Trophoblast cell (in vitro differentiated cells and primary cell): Measurements from ENCODE around the gene UFL1.

Experiments
- DNase-seq, 2 donors: peaks; one replicate each; pipeline ENCODE4 v3.0.0-alpha.2; 2016
- H2AFZ ChIP-seq: 2 replicates; pipeline ENCODE4 v1.6.1; 2013; ENCODE audit warnings: low read length, moderate library complexity, mild to moderate bottlenecking; ENCODE audit not compliant: insufficient read depth, poor library complexity
- H2AK5ac ChIP-seq: 2 replicates; pipeline ENCODE4 v1.6.1; 2013; ENCODE audit warnings: mild to moderate bottlenecking, low read length
- H2BK120ac ChIP-seq: 2 replicates; pipeline ENCODE4 v1.6.1; 2013; ENCODE audit warnings: low read length, mild to moderate bottlenecking, moderate library complexity; ENCODE audit not compliant: insufficient read depth, poor library complexity
- H2BK12ac ChIP-seq: 2 replicates; pipeline ENCODE4 v1.6.1; 2013; ENCODE audit warnings: mild to moderate bottlenecking, low read length, moderate library complexity
- H2BK5ac ChIP-seq: 2 replicates; pipeline ENCODE4 v1.6.1; 2013; ENCODE audit warnings: low read length, low read depth, moderate library complexity, mild to moderate bottlenecking; ENCODE audit not compliant: poor library complexity
- H3K14ac ChIP-seq: 2 replicates; pipeline ENCODE4 v1.6.1; 2013; ENCODE audit warnings: mild to moderate bottlenecking, low read length
- H3K18ac ChIP-seq: 2 replicates; pipeline ENCODE4 v1.6.1; 2013; ENCODE audit warnings: mild to moderate bottlenecking, low read length
- H3K23ac ChIP-seq: 2 replicates; pipeline ENCODE4 v1.6.1; 2013; ENCODE audit warnings: low read length
- H3K27ac ChIP-seq: 2 replicates; pipeline ENCODE4 v1.5.1; 2013; ENCODE audit warnings: low read depth, mild to moderate bottlenecking, inconsistent platforms, low read length, moderate library complexity
- H3K27me3 ChIP-seq: 2 replicates; pipeline ENCODE4 v1.6.1; 2013; ENCODE audit warnings: inconsistent platforms, mild to moderate bottlenecking, low read length, moderate library complexity; ENCODE audit not compliant: insufficient read depth
- H3K36me3 ChIP-seq, 2 experiments: 1 replicate in 1 of 2; 2 replicates in 1 of 2; pipeline ENCODE4 v1.6.1; 2013; ENCODE audit warnings: low read length in 2 of 2, mild to moderate bottlenecking in 2 of 2, moderate library complexity in 1 of 2; ENCODE audit not compliant: insufficient read depth in 2 of 2, control insufficient read depth in 1 of 2
- H3K4ac ChIP-seq: 2 replicates; pipeline ENCODE4 v1.6.1; 2013; ENCODE audit warnings: low read depth, mild to moderate bottlenecking, low read length, moderate library complexity
- H3K4me1 ChIP-seq, 2 experiments: 1 replicate in 1 of 2; 2 replicates in 1 of 2; pipeline ENCODE4 v1.6.1; 2013; ENCODE audit warnings: low read length in 2 of 2, mild to moderate bottlenecking in 2 of 2, moderate library complexity in 1 of 2; ENCODE audit not compliant: insufficient read depth in 2 of 2, control insufficient read depth in 1 of 2
- H3K4me2 ChIP-seq: 2 replicates; pipeline ENCODE4 v1.6.1; 2013; ENCODE audit warnings: inconsistent platforms, mild to moderate bottlenecking, low read length, moderate library complexity
- H3K4me3 ChIP-seq: 2 replicates; pipeline ENCODE4 v1.5.1; 2013; ENCODE audit warnings: mild to moderate bottlenecking, low read depth, low read length, inconsistent platforms
- H3K79me1 ChIP-seq: one replicate; pipeline ENCODE4 v1.6.1; 2013; ENCODE audit warnings: low read length
- H3K79me2 ChIP-seq: 2 replicates; pipeline ENCODE4 v1.6.1; 2013; ENCODE audit warnings: low read length, mild to moderate bottlenecking; ENCODE audit not compliant: control insufficient read depth, insufficient read depth, poor library complexity
- H3K9ac ChIP-seq: 2 replicates; pipeline ENCODE4 v1.6.1; 2013; ENCODE audit warnings: mild to moderate bottlenecking, low read length
- H3K9me3 ChIP-seq: 2 replicates; pipeline ENCODE4 v1.6.1; 2013; ENCODE audit warnings: low read depth, mild to moderate bottlenecking, control low read depth, inconsistent platforms, low read length; ENCODE audit not compliant: insufficient read depth
- H4K12ac ChIP-seq: 2 replicates; pipeline ENCODE4 v1.6.1; 2013; ENCODE audit warnings: low read depth, mild to moderate bottlenecking, low read length, moderate library complexity
- H4K8ac ChIP-seq: 2 replicates; pipeline ENCODE4 v1.6.1; 2013; ENCODE audit warnings: low read depth, mild to moderate bottlenecking, low read length, moderate library complexity
- H4K91ac ChIP-seq: one replicate; pipeline ENCODE4 v1.6.1; 2013; ENCODE audit warnings: low read depth, mild to moderate bottlenecking, low read length, moderate library complexity
- WGBS: extraction: QIAGEN DNeasy Blood & Tissue Kit; methylation state at CpG from one replicate; pipeline ENCODE4 v1.1.7; 2013; ENCODE audit warnings: missing lambda C conversion rate; ENCODE audit not compliant: insufficient read length, insufficient coverage; ENCODE audit errors: extremely low coverage; 5-methylcytosine and 5-hydroxymethylcytosine counted together

The UFL1 gene

GRCh38 chr6:96563853-96564252 is 42.2 kb downstream of the UFL1 start:
- H3K4me3 ChIP-seq = no peak overlapping the region
- H3K27me3 ChIP-seq = no peaks in the 10 kb centered on the region
- no peak overlapping the region for H3K14ac ChIP-seq
- H3K23ac ChIP-seq = no peak overlapping the region
- H2AK5ac ChIP-seq = no peak overlapping the region
- no peaks in the 10 kb centered on the region for H3K79me2 ChIP-seq
- H3K4me1 ChIP-seq = no peaks in the 10 kb centered on the region
- H3K4me2 ChIP-seq = no peak overlapping the region
- H2BK12ac ChIP-seq = no peak overlapping the region
- no peak overlapping the region for H2AFZ ChIP-seq
- H3K4ac ChIP-seq = no peak overlapping the region
- H4K12ac ChIP-seq = no peak overlapping the region
- H3K36me3 ChIP-seq = no peaks in the 10 kb centered on the region
- H2BK120ac ChIP-seq = no peak overlapping the region
- H2BK5ac ChIP-seq = no peak overlapping the region
- DNase-seq = no peak
- no peak overlapping the region for H3K27ac ChIP-seq
- H3K9me3 ChIP-seq = no peaks in the 10 kb centered on the region
- no peak overlapping the region for H3K18ac ChIP-seq
- H3K79me1 ChIP-seq = no peaks in the 10 kb centered on the region
- no peak overlapping the region for H3K9ac ChIP-seq
- H4K8ac ChIP-seq = no peak overlapping the region
- no peak overlapping the region for H4K91ac ChIP-seq

DNA sequence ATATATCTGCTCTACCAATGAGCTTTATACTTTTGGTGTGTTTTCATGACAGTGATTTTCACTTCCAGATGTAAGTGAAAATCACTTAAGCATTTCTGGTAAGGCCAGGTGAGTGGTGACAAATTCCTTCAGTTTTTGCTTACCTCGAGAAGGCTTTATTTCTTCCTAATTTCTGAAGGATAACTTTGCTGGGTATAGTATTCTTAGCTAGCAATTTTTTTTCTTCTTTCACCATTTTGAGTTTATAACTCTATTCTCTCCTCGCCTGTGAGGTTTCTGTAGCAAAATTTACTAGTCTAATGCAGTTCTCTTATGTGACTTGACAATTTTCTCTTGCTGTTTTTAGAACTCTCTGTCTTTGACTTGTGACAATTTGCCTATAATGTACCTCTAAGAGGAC is 48.4 kb downstream of the UFL1 start:
- Histone ChIP-seq H4K8ac (no peak overlapping the region), H3K27ac (no peak overlapping the region), H3K4me2 (no peak overlapping the region), H3K36me3 (no peaks in the 10 kb centered on the region), H3K79me2 (no peaks in the 10 kb centered on the region), H2AFZ (no peak overlapping the region), H2BK5ac (no peak overlapping the region), H3K27me3 (no peaks in the 10 kb centered on the region), H3K4ac (no peak overlapping the region), H3K18ac (no peak overlapping the region), H3K79me1 (no peaks in the 10 kb centered on the region), H4K91ac (no peak overlapping the region), H3K9me3 (peaks cover 5% of the 10 kb centered on the region), H4K12ac (no peak overlapping the region), H3K4me1 (no peaks in the 10 kb centered on the region), H3K14ac (no peak overlapping the region), H3K23ac (no peak overlapping the region), H3K4me3 (no peak overlapping the region), H2AK5ac (no peak overlapping the region), H3K9ac (no peak overlapping the region), H2BK12ac (no peak overlapping the region), H2BK120ac (no peak overlapping the region)
- no peak for DNase-seq
- no CpG with 5 or more reads among the region's 2 CpGs for WGBS

DNA sequence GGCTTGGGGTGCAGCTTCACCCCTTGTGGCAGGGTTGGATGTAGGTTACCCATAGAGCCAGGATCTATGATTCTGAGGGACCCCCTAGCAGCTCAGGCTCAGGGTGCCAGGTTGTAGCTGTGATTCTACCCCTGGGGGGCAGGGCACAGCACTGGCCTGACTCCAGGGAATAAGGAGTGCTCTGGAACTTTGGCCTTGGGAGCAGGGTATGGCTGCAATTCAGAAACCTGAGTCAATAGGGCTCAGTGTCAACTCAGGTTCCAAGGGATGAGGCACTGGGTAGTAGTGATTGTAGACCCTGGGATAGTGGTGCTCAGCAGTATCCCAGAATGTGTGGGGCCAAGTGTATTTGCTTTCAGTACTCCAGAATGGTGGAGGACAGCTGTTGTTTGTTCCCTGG is 49.9 kb downstream of the UFL1 start:
- no peak overlapping the region for H3K4ac ChIP-seq
- no peaks in the 10 kb centered on the region for H3K27me3 ChIP-seq
- H2BK120ac ChIP-seq = no peak overlapping the region
- H4K91ac ChIP-seq = no peak overlapping the region
- no peak overlapping the region for H3K18ac ChIP-seq
- H3K14ac ChIP-seq = no peak overlapping the region
- H4K8ac ChIP-seq = no peak overlapping the region
- H3K9ac ChIP-seq = no peak overlapping the region
- H3K4me1 ChIP-seq = no peaks in the 10 kb centered on the region
- H3K4me2 ChIP-seq = no peak overlapping the region
- H4K12ac ChIP-seq = no peak overlapping the region
- H2BK12ac ChIP-seq = no peak overlapping the region
- no peaks in the 10 kb centered on the region for H3K36me3 ChIP-seq
- no peak overlapping the region for H3K23ac ChIP-seq
- H3K27ac ChIP-seq = no peak overlapping the region
- H3K4me3 ChIP-seq = no peak overlapping the region
- no peaks in the 10 kb centered on the region for H3K79me1 ChIP-seq
- no peak overlapping the region for H2BK5ac ChIP-seq
- peaks cover 5% of the 10 kb centered on the region for H3K9me3 ChIP-seq
- H2AK5ac ChIP-seq = no peak overlapping the region
- no peaks in the 10 kb centered on the region for H3K79me2 ChIP-seq
- no peak for DNase-seq
- no peak overlapping the region for H2AFZ ChIP-seq

GRCh38 chr6:96575359-96575758 is 53.8 kb downstream of the UFL1 start:
- H3K79me2 ChIP-seq = no peaks in the 10 kb centered on the region
- no peak overlapping the region for H4K12ac ChIP-seq
- H3K18ac ChIP-seq = no peak overlapping the region
- no peak overlapping the region for H2BK5ac ChIP-seq
- H3K23ac ChIP-seq = no peak overlapping the region
- WGBS = no CpG with 5 or more reads among the region's 3 CpGs
- no peaks in the 10 kb centered on the region for H3K36me3 ChIP-seq
- H4K91ac ChIP-seq = no peak overlapping the region
- no peak overlapping the region for H3K27ac ChIP-seq
- no peak overlapping the region for H2BK120ac ChIP-seq
- no peak overlapping the region for H3K14ac ChIP-seq
- H3K27me3 ChIP-seq = no peaks in the 10 kb centered on the region
- H2BK12ac ChIP-seq = no peak overlapping the region
- H3K4me2 ChIP-seq = no peak overlapping the region
- no peak for DNase-seq
- no peak overlapping the region for H2AK5ac ChIP-seq
- H3K4ac ChIP-seq = no peak overlapping the region
- no peaks in the 10 kb centered on the region for H3K79me1 ChIP-seq
- H3K9me3 ChIP-seq = peaks cover 5% of the 10 kb centered on the region
- no peak overlapping the region for H3K4me3 ChIP-seq
- no peak overlapping the region for H2AFZ ChIP-seq
- peak overlapping the region; percentile 28 for H3K9ac ChIP-seq
- no peaks in the 10 kb centered on the region for H3K4me1 ChIP-seq
- H4K8ac ChIP-seq = no peak overlapping the region

- H2AFZ ChIP-seq = no peak overlapping the region
- H3K27me3 ChIP-seq = no peaks in the 10 kb centered on the region
- H3K4me1 ChIP-seq = no peaks in the 10 kb centered on the region
- H4K8ac ChIP-seq = no peak overlapping the region
- H2BK5ac ChIP-seq = no peak overlapping the region
- H3K23ac ChIP-seq = peak overlapping the region; percentile 58
- no peak overlapping the region for H3K27ac ChIP-seq
- no peak overlapping the region for H3K14ac ChIP-seq
- H3K36me3 ChIP-seq = no peaks in the 10 kb centered on the region
- H2BK12ac ChIP-seq = no peak overlapping the region
- no peak overlapping the region for H4K91ac ChIP-seq
- H3K4ac ChIP-seq = no peak overlapping the region
- no peak overlapping the region for H3K18ac ChIP-seq
- no peaks in the 10 kb centered on the region for H3K79me2 ChIP-seq
- no CpG with 5 or more reads among the region's 4 CpGs for WGBS
- DNase-seq = no peak
- H3K4me2 ChIP-seq = no peak overlapping the region
- H3K9ac ChIP-seq = no peak overlapping the region
- no peak overlapping the region for H4K12ac ChIP-seq
- H2AK5ac ChIP-seq = no peak overlapping the region
- no peak overlapping the region for H3K4me3 ChIP-seq
- H2BK120ac ChIP-seq = no peak overlapping the region
- H3K9me3 ChIP-seq = peaks cover 5% of the 10 kb centered on the region
- no peaks in the 10 kb centered on the region for H3K79me1 ChIP-seq
Observed at GRCh38 chr6:96576221-96576620, 54.6 kb downstream of the UFL1 start.
